Measurements from ENCODE around the gene CNOT6L.

GRCh38 chr4:77761595-77761994 is 57.6 kb downstream of the CNOT6L start:
- no peak for TF ChIP-seq CTCF (IDR thresholded peaks at IDR 0.05)
- no peak for TF ChIP-seq RCOR1 (IDR thresholded peaks at IDR 0.05; ENCODE audit: low read depth, low read length)
- TF ChIP-seq POLR2A (IDR thresholded peaks at IDR 0.05; ENCODE audit: low read length) = no peak
- TF ChIP-seq EHMT2 (IDR thresholded peaks at IDR 0.05; ENCODE audit: low read depth) = no peak
- TF ChIP-seq, protein P1, sequence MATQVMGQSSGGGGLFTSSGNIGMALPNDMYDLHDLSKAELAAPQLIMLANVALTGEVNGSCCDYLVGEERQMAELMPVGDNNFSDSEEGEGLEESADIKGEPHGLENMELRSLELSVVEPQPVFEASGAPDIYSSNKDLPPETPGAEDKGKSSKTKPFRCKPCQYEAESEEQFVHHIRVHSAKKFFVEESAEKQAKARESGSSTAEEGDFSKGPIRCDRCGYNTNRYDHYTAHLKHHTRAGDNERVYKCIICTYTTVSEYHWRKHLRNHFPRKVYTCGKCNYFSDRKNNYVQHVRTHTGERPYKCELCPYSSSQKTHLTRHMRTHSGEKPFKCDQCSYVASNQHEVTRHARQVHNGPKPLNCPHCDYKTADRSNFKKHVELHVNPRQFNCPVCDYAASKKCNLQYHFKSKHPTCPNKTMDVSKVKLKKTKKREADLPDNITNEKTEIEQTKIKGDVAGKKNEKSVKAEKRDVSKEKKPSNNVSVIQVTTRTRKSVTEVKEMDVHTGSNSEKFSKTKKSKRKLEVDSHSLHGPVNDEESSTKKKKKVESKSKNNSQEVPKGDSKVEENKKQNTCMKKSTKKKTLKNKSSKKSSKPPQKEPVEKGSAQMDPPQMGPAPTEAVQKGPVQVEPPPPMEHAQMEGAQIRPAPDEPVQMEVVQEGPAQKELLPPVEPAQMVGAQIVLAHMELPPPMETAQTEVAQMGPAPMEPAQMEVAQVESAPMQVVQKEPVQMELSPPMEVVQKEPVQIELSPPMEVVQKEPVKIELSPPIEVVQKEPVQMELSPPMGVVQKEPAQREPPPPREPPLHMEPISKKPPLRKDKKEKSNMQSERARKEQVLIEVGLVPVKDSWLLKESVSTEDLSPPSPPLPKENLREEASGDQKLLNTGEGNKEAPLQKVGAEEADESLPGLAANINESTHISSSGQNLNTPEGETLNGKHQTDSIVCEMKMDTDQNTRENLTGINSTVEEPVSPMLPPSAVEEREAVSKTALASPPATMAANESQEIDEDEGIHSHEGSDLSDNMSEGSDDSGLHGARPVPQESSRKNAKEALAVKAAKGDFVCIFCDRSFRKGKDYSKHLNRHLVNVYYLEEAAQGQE (IDR thresholded peaks at IDR 0.05) = no peak
- TF ChIP-seq HOXB13 (CRISPR knock-in tag; IDR thresholded peaks at IDR 0.05; ENCODE audit: low read depth) = no peak
